Diencephalon (tissue), 1 donor: Measurements from ENCODE around the gene FAM200B. TPM values are rescaled to one million over a fixed set of nuclear protein-coding genes. Genes with fewer than 3 reads are reported as not detected.

Experiments used
- total RNA-seq: library from RNA; depleted of rRNA; stranded (reverse); fragments of >200 nt; gene quantifications from one replicate; pipeline ENCODE4 v1.2.3, GENCODE V29; 2014

FAM200B gene
- total RNA-seq: 65.7 TPM

DNA sequence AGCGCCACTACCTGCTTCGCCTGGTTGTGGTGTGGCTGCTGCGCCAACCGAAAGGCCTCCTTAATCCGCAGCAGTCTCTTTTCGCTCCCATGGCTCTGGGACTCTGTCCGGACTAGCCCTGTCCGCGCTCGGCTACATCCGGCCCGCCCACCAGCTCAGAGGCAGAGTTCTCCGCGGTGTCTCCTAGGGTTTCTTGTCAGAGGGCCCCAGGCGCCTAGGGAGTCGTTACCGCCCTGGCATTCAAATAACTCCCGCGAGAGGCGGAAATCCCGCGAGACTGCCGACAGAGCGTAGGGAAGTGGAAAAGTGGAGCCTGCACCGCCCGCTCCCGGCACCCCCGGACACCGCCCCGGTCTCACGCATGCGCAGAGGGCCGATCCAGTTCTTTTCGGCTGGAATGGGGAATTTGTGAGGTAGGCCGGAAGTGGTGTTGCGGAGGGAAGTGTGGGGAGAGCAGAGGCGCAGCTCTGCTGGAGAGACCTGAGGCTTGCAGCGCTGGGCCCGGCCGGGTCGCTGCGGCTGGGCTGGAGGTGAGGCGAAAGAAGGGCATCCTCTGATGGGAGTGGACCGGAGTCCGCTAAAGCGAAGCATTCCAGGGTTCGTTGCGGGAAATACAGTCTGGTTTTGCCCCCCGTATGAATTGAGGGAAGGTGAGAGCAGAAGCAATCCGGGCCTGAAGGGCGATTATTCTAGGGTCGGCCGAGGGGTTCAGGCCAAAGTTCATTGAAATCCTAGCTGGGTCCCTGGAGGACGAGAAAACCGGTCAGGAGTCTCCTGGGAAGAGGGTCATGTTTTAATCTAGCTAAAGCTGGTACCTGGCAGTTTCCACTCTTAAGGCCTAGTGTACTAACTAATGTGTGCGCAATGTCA, at the start of gene FAM200B:
FAM200B (plus strand) TSS at position 456 of the 870 bp plus-strand sequence. CDS start 5,151 bp downstream, outside the sequence.

DNA sequence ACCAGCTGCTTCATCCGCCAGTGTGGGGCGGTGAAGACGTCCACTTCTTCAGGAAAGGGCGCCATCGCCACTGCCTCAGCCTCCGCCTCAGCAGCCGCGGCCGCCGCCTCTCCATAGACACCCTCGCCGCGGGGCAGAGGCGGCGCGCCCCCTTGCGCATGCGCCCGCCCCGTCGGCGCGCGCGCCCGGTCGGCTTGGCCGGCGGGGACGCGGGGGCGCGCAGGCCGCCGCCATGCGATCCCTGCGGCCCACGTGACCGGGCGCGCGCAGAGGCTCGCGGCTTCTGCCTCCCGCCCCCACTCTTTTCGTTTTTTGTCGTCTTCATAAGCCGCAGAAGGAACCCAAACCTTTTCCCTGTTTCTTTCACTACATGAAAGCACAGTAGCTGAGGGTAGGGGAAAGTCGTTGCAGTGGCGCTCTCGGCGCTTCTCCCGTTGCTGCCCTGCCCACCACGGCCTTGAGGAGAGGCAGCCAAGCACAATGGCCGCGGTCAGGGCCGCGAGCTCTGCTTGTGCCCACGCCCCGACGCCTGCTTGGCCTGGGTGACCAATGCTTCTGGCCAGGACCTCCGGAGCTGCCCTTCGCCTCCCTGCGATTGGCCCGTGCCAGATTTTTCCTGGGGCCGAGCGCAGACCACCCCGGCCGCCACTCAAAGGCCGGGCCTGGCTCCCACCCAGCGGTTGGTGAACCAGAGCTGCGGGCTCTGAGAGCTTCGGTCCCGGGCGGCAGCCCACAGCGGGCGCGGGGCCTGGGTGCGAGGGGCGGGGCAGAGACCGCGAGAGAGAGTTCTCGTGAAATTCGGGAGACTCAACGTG, 26.2 kb upstream of the FAM200B start, which contains the start of gene FBXL5:
FBXL5 (minus strand) TSS at position 135 of the 815 bp plus-strand sequence; CDS start at position 65, 70 bp downstream.

DNA sequence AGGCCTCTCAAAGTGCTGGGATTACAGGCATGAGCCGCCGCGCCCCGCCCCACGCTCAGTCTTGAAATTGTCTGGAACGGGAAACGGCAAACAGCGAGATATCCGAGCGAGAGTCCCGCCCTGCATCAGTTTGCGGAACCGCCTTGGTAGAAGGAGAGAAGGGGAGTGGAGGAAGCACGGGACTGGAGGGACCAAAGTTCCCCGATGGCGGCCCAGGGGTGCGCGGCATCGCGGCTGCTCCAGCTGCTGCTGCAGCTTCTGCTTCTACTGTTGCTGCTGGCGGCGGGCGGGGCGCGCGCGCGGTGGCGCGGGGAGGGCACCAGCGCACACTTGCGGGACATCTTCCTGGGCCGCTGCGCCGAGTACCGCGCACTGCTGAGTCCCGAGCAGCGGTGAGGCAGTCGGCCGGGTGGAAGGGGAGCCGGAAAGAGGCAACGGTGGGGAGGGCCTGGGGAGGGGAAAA, 21.3 kb downstream of the FAM200B start, which contains the start of gene BST1:
BST1 (plus strand) TSS at position 125 of the 463 bp plus-strand sequence; CDS start at position 205, 80 bp downstream.

Other genes starting within 250 kb of the FAM200B start
- gene CC2D2A, start 211.9 kb upstream of the FAM200B start, total RNA-seq: 27.2 TPM
- gene FBXL5, start 26.5 kb upstream of the FAM200B start, total RNA-seq: 185 TPM
- gene BST1, start 21.2 kb downstream of the FAM200B start, total RNA-seq: 1.2 TPM
- gene CD38, start 96.5 kb downstream of the FAM200B start, total RNA-seq: 8.1 TPM